H54 (cell line): Measurements from ENCODE around the gene ZNF534.
A peak's percentile ranks its signal among the peaks of the same experiment; 100 is the strongest.

Experiments used
- DNase-seq: peaks from one replicate; pipeline ENCODE4 v3.0.0; 2011; ENCODE audit warnings: low spot score, mixed read lengths; ENCODE audit not compliant: insufficient read length
- FAIRE-seq: peaks from 3 replicates; lab custom pipeline; 2011; peaks lifted over from hg19 to GRCh38; lab: Jason Lieb, UNC
- POLR2A ChIP-seq: IDR thresholded peaks from 2 replicates; pipeline ENCODE4 v1.6.1; 2011; ENCODE audit warnings: low read depth, mild to moderate bottlenecking, low read length

The ZNF534 gene

GRCh38 chr19:52428937-52429336, at the start of gene ZNF534:
ZNF534 (plus strand) TSS chr19:52429148; CDS start chr19:52431475, 2,327 bp downstream.
- no peak for FAIRE-seq
- DNase-seq, result no peak
- TF ChIP-seq POLR2A, result no peak

- FAIRE-seq, result no peak
- no peak for TF ChIP-seq POLR2A
- DNase-seq, result no peak
These were observed 37.8 kb upstream of the ZNF534 start for GRCh38 chr19:52391135-52391534.

- peak; percentile 53 for TF ChIP-seq POLR2A
- FAIRE-seq (peak; percentile 11), DNase-seq (peak; percentile 95)
These were observed 31.5 kb upstream of the ZNF534 start, which contains the start of gene ZNF528 for GRCh38 chr19:52397310-52398080. ZNF528 (plus strand) TSS chr19:52397849; CDS start chr19:52402014, 4,165 bp downstream.

- FAIRE-seq (no peak), DNase-seq (peak; percentile 30)
- no peak for TF ChIP-seq POLR2A
These were observed 30.9 kb upstream of the ZNF534 start for GRCh38 chr19:52398081-52398441.

- DNase-seq (no peak), FAIRE-seq (no peak)
- TF ChIP-seq POLR2A, result no peak
These were observed 18.7 kb upstream of the ZNF534 start for GRCh38 chr19:52410276-52410675.

- peak; percentile 11 for FAIRE-seq
- no peak for TF ChIP-seq POLR2A
- DNase-seq, result no peak
These were observed 13.2 kb upstream of the ZNF534 start for GRCh38 chr19:52415711-52416110.

GRCh38 chr19:52442179-52442578, 13.2 kb downstream of the ZNF534 start:
- FAIRE-seq (no peak), DNase-seq (no peak)
- TF ChIP-seq POLR2A, result no peak

GRCh38 chr19:52444506-52444905, 15.6 kb downstream of the ZNF534 start:
- DNase-seq, result no peak
- TF ChIP-seq POLR2A, result no peak
- FAIRE-seq, result no peak

GRCh38 chr19:52451241-52451640, 22.3 kb downstream of the ZNF534 start:
- FAIRE-seq (no peak), DNase-seq (no peak)
- TF ChIP-seq POLR2A, result no peak

- TF ChIP-seq POLR2A, result no peak
- DNase-seq (no peak), FAIRE-seq (no peak)
These were observed 24.6 kb downstream of the ZNF534 start, which contains the start of gene ZNF578 for GRCh38 chr19:52453324-52454094. ZNF578 (plus strand) TSS chr19:52453553; CDS start chr19:52501846, 48,293 bp downstream.

- DNase-seq (no peak), FAIRE-seq (no peak)
- TF ChIP-seq POLR2A, result no peak
These were observed 36.0 kb downstream of the ZNF534 start for GRCh38 chr19:52464798-52465470.

- DNase-seq (no peak), FAIRE-seq (peak; percentile 58)
- no peak for TF ChIP-seq POLR2A
These were observed 44.9 kb downstream of the ZNF534 start for GRCh38 chr19:52473655-52474350.
